HG03196 (cell line): ENCODE results near the gene OOSP3.
"Not testable (repeated sequence)": the region's sequence is repeated elsewhere in the genome, so short reads cannot be mapped to it uniquely, and the experiment has no call there.

Experiments
- ATAC-seq: cut with Tn5 transposase; IDR thresholded peaks from one replicate; pipeline ENCODE4 v1.9.1; 2021; ENCODE audit not compliant: unreplicated experiment

OOSP3 gene, protein sequence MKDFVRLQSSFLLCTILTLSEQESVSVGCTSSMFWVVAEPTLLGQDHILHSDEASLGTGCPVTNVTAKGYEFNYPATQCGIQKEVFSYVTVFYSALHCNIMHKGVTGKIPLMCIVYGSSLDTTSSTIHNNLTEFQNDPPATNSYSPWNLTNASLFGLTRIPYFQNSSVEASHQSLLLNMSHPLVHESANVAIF

DNA sequence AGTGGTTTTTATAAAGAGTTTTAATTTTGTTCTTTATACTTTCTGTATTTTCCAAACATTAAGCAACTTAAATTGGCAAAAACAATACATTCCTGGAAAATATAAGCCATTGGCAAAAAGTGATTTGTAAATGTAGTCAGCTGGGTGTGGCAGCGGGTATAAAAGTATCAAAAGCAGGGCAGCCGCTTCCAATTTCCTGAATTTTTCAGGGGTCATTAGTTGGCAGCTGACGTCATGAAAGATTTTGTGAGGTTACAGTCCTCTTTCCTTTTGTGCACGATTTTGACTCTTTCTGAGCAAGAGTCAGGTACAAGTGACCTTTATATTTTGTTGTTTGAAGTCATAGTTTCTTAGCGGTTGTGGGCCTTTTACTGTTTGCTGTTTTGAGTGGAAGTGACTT lies at the start of gene OOSP3:
TSS of gene OOSP3 (plus strand) at position 208 of the 400 bp plus-strand sequence. CDS start at position 235, 27 bp downstream.
- no peak for ATAC-seq

DNA sequence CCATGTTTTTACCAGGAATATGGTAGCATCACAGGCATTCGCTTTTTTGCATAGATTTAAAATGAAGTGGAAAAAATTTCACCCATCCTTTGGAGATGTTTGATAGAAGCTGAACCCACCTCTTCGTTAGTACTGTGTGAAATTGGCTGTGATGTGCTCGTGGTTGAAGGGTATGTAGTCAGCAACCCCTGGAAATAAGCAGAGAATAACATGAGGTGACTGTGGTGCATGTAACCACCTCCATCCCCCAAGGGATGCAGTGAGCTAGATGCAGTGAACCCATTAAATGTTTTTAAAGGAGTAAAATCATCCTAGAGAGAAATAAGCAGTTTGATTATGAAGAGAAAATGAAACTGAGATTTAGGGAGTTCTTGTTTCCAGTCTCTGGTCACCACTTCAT lies 49.2 kb upstream of the OOSP3 start:
- ATAC-seq = no peak

GRCh38 chr11:59833602-59834001 lies 45.0 kb upstream of the OOSP3 start:
- no peak for ATAC-seq

DNA sequence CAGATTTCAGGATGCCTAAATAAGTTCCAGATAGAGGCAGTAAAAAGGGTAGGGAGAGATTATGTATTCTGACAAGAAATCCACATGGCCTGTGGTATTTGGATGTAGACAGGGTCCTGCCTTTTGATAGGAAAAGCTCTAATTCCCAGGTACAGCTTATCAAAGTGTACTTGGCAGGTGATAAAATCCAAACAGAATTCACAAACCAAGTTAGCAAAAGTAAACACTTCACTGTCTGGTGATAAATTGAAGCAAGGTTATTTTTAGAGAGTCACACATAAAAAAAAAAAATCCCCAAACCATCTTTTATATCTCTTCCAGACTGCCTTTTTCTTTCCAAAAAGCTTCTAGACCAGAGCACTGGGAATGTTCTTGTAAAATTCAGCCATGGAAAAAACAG lies 39.0 kb upstream of the OOSP3 start:
- ATAC-seq = no peak

GRCh38 chr11:59841514-59841913 lies 37.1 kb upstream of the OOSP3 start:
- no peak for ATAC-seq

GRCh38 chr11:59842316-59842715 lies 36.3 kb upstream of the OOSP3 start:
- ATAC-seq = no peak

GRCh38 chr11:59845399-59845798 lies 33.2 kb upstream of the OOSP3 start, which contains the start of gene CBLIF:
CBLIF (minus strand) TSS chr11:59845499; CDS start chr11:59845453, 46 bp downstream.
- no peak for ATAC-seq

GRCh38 chr11:59846556-59846955 lies 32.0 kb upstream of the OOSP3 start:
- ATAC-seq = no peak

DNA sequence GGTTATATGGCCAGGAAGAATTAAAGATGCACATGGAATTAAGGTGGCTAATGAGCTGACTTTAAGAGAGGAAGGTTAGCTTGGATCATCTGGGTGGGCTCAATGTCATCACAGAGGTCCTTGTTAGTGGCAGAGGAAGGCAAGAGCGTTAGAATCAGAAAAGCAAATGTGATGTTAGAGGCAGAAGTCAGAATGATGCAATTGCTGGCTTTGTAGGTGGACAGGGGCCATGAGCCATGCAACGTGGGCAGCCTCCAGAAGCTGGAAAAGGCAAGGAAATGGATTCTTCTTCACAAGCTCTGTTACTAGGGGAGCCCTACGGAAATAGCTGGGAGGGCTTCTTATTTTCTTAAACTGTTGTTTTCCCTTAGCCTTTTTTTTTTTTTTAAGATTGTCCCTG lies 31.0 kb upstream of the OOSP3 start:
- ATAC-seq = no peak

DNA sequence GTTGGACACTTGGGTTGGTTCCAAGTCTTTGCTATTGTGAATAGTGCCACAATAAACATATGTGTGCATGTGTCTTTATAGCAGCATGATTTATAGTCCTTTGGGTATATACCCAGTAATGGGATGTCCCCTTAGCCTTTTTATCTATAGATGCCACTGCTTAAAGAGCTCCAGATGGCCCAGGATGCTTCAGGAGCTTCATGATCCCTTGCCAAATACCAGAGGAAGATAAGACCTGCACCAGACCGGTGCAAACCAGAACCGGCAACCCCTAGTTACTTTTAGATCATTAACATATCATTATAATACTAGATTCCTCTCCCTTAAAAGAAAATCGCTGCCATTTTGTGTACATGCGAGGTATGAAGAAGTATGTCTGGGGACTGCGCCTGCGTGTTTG lies 30.1 kb upstream of the OOSP3 start:
- ATAC-seq = not testable (repeated sequence)

DNA sequence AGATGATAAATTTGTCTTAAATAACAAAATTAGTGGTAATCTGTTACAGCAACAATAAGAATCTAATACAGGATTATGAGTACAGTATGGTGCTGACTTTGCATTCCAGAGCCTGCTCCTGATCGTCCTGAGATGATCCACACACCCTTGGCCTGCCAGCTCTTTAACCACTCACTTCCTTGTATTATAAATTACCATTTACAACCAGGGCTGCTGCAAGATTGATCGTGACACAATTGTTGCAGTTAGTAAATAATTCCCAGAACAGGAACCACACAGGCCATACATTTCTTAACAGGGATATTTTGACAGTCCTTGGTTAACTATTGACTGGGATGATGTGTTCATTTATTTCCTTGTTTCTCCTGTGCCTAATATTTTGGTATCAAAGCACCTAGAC lies 29.5 kb upstream of the OOSP3 start:
- no peak for ATAC-seq

- not testable (repeated sequence) for ATAC-seq
These were observed 29.0 kb upstream of the OOSP3 start for GRCh38 chr11:59849551-59849950.

GRCh38 chr11:59851416-59851815 lies 27.2 kb upstream of the OOSP3 start:
- not testable (repeated sequence) for ATAC-seq

DNA sequence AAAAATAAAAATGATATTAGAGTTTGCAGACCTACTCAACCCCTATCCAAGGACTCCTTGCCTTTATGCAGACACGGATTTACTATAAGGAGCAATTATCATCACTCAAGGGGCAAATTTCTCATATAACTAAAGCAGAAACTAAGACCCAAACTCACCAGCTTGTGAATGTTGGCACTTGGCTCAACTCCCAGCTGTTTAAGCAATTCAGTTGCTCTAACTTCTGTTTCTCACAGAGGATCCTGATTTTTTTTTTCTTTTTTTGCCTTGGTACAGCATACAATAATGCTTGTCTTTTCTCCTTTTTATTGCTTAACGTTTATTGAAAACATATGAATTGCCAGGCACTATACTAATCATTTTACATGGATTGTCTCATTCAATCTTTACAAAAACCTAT lies 23.7 kb upstream of the OOSP3 start:
- no peak for ATAC-seq

DNA sequence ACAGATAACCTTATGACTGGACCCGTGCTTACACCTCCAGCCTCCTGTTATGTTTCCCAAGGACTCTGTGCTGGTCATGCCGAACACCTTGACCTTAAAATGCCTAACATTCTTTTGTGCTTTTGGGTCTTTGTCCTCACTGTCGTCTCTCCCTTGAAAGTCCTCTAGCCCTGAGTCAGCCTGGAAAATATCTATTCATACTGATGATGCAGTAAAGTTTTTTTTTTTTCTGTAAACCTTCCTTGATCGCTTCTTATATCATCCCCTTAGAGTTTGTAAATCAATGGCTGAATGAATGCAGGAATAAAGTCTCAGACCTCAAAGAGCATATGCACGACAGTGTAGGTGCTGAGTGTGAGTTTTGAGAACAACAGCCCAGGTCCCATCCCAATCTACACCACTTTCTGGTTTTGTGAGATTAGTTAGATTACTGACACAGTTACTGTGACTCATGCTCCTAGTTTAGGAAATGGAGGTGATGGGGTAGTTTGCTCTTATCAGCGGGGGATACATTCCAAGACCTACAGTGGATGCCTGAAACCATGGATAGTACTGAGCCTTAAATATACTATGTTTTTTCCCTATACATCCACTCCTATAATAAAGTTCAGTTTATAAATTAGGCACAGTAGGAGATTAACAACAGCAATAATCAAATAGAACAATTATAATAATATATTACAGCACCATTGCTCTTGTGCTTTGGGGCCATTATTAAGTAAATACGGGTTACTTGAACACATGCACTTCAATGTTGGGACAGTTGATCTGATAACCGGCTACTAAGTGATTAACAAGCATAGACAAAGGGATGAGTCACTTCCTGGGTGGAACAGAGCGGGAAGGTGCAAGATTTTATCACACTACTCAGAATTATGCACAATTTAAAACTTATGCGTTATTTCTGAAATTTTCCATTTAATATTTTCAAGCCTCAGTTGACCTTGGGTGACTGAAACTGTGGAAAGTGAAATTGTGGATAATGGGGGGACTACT lies 20.8 kb upstream of the OOSP3 start:
- ATAC-seq = no peak

- ATAC-seq = no peak
These were observed 18.9 kb upstream of the OOSP3 start for GRCh38 chr11:59859673-59860072.

DNA sequence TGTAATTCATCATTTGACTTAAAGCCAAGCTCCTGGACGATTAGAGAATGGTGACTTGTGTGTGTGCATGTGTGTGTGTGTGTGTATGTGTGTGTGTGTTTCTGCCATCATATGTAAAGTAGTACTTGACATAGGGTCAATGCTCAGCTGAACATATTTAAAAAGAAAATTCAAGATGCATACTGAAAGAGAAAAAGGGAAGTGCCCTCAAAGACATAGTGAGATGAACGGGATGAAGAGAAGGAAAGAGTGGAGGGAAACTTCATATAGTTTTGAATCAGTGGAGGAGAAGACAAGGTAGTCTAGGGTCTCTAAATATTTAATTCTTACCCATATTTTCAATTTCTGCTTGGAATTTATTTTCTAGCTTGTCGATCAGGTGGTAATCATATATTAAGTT lies 16.3 kb upstream of the OOSP3 start:
- ATAC-seq = no peak

- no peak for ATAC-seq
These were observed 13.6 kb upstream of the OOSP3 start for GRCh38 chr11:59865031-59865430.

- no peak for ATAC-seq
These were observed 12.2 kb upstream of the OOSP3 start, which contains the start of gene TCN1 for GRCh38 chr11:59866397-59866796. TCN1 (minus strand) TSS chr11:59866487; CDS start chr11:59866470, 17 bp downstream.

DNA sequence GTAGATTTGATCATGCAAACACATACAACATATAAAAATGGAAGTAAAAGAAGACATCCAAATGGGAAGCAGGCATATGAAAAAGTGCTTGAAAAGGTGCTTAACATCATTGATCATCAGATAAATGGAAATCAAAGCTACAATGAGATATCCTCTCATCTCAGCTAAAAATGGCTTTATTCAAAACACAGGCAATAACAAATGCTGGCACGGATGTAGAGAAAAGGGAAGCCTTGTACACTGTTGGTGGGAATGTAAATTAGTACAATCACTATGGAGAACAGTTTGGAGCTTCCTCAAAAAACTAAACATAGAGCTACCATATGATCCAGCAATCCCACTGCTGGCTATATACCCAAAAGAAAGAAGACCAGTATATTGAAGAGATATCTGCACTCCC lies 11.7 kb upstream of the OOSP3 start:
- ATAC-seq = no peak

DNA sequence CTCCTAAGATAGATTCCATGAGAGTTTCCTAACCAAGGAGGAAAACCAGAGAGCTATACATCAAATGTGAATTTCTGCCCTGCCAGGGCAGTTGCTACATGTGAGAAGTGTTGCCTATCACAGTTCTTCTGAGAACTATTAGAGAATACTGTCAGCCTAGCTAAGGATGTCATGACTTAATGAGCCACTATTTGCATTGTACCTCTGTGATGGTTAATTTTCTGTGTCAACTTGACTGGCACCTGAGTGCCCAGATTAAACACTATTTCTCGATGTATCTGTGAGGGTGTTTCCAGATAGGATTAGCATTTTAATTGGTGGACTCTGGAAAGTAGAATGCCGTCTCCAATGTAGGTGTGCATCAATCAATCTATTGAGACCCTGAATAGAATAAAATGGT lies 10.6 kb upstream of the OOSP3 start:
- no peak for ATAC-seq

DNA sequence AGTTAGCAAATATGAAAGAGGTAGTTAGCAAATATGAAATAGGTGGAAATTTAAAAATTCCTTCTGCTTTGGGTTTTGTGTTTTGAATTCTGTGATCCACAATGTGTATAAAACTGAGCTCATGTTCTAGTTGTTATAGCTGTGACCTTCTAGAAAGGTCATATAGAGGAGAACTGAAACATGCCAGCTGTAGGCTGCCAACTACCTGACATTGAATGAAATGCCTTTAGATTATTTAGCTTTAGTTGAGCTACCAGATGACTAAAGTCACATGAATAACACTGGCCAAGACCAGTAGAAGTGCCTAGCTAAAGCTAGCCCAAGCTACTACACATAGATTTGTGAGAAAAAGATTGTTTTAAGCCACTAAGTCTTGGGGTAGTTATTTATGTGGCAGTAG lies 6.5 kb upstream of the OOSP3 start:
- ATAC-seq = no peak
